Heart right ventricle (tissue), 16 donors: ENCODE data around the gene GTF2IRD1. TPM values are rescaled to one million over a fixed set of nuclear protein-coding genes. Genes with fewer than 3 reads are reported as not detected.

ENCODE experiments used
- ATAC-seq, 8 donors: fragments of 200-7000 bp; cut with Tn5 transposase; one replicate each; pipeline ENCODE4 v1.9.1; 2020; ENCODE audit warnings: mild to moderate bottlenecking in 8 of 8, moderate library complexity in 8 of 8, moderate number of reproducible peaks in 1 of 8
- DNase-seq, 2 donors: peaks; one replicate each; pipeline ENCODE4 v3.0.0-alpha.2; 2020
- H3K27ac ChIP-seq, 10 donors: fragments of 200-600 bp; sonication (generic) in 2 of 10; one replicate each; pipeline versions ENCODE4 v1.5.0 to v1.8.0; 2020 to 2022; ENCODE audit warnings: mild to moderate bottlenecking in 3 of 10
- H3K27me3 ChIP-seq, 7 donors: fragments of 200-600 bp; one replicate each; pipeline ENCODE4 v1.8.0; 2021 to 2022; ENCODE audit warnings: mild to moderate bottlenecking in 2 of 7
- H3K36me3 ChIP-seq, 9 donors: fragments of 200-600 bp; sonication (generic) in 1 of 9; one replicate each; pipeline versions ENCODE4 v1.5.0 to v1.8.0; 2020 to 2022; ENCODE audit warnings: mild to moderate bottlenecking in 2 of 9
- H3K4me1 ChIP-seq, 9 donors: fragments of 200-600 bp; sonication (generic) in 1 of 9; one replicate each; pipeline versions ENCODE4 v1.5.0 to v1.8.0; 2020 to 2022; ENCODE audit warnings: mild to moderate bottlenecking in 4 of 9
- H3K4me3 ChIP-seq, 10 donors: fragments of 200-600 bp; sonication (generic) in 2 of 10; one replicate each; pipeline versions ENCODE4 v1.5.0 to v1.8.0; 2020 to 2022; ENCODE audit warnings: mild to moderate bottlenecking in 7 of 10, moderate library complexity in 2 of 10
- H3K9me3 ChIP-seq, 11 donors: fragments of 200-600 bp in 10 of 11; sonication (generic) in 2 of 11; one replicate each; pipeline versions ENCODE4 v1.5.0 to v1.8.0; 2013 to 2022; ENCODE audit warnings: mild to moderate bottlenecking in 2 of 11, control low read depth in 1 of 11, moderate library complexity in 1 of 11
- CTCF ChIP-seq, 9 donors: fragments of 200-600 bp; sonication (generic) in 2 of 9; IDR thresholded peaks; one replicate each; pipeline versions ENCODE4 v1.5.0 to v1.8.0; 2021 to 2022; ENCODE audit warnings: antibody characterized with exemption in 9 of 9, mild to moderate bottlenecking in 5 of 9, moderate library complexity in 1 of 9
- WGBS, 2 donors: extraction: QIAGEN DNeasy Blood & Tissue Kit; methylation state at CpG; one replicate each; pipeline ENCODE4 v1.1.7; 2013; ENCODE audit warnings: inconsistent platforms in 1 of 2; 5-methylcytosine and 5-hydroxymethylcytosine counted together
- intact Hi-C, 10 donors: fragments of 100-400 bp; cut with DNase I; formaldehyde crosslinking; loops; one replicate each; pipeline versions ENCODE4 v1.11.1 to v1.14.2; 2022
- polyA plus RNA-seq, 2 donors: library from polyadenylated mRNA; stranded (reverse); fragments of 200-250 nt; gene quantifications; one replicate each; pipeline ENCODE4 v1.2.3, GENCODE V29; 2013
- total RNA-seq, 10 donors: library from RNA; stranded (reverse); fragmentation: NEBNext Ultra II Directional in 3 of 10; extraction: Animal tissue kit (Norgen Biotek cat#: 25700) in 3 of 10; gene quantifications; one replicate each; pipeline versions ENCODE4 v1.2.1 to v1.2.4, GENCODE V29; 2021 to 2023
- donor health status: Arrhythmogenic right ventricular cardiomyopathy.
- donor health status: ischemic (EF 13 %, LVEDD 7.1; RV severe dilation, severe dysfunction).
- donor health status: healthy with polysubstance abuse.
- donor health status: DM: no; HTN: yes; CAD: no.
- donor health status: DM: no; HTN: no; CAD: no.
- donor health status: ischemic (EF 25% LVEDD 6.9; RV normal size, moderate dysfunction).
- donor health status: ischemic (EF 25% LVEDD 5.7; RV mildly dilated, moderate dysfunction).
- donor health status: healthy.
- donor health status: DM: yes; HTN: yes; CAD: no.
- donor health status: Ischemic cardiomyopathy.
- donor health status: ischemic (EF 35%, LVEDD 5.7; RV mildly dilated, moderate dysfunction).
- donor health status: nonischemic (EF 11% LVEDD 7.7; RV severe dilation, severe dysfunction).
- donor health status: DM: yes; HTN: yes; CAD: no.
- donor health status: PGD.
- donor health status: ischemic (EF 29% LVEDD 5.4; RV normal size, mild dysfunction).
- donor health status: nonischemic (EF 23%, LVEDD 6.1; RV moderate dilation, normal function).

The GTF2IRD1 gene
- total and polyA plus RNA-seq, 12 donors: 11.7 to 36.6 (median 18.0) TPM

GRCh38 chr7:74582447-74583039 lies 128.8 kb downstream of the GTF2IRD1 start:
- Histone ChIP-seq H3K27ac (no peak overlapping the region), H3K4me1 (peaks cover under 1 to 30% (median 12%) of the 10 kb centered on the region in 9 donors), H3K9me3 (no peaks in the 10 kb centered on the region), H3K27me3 (no peaks in the 10 kb centered on the region), H3K4me3 (no peak overlapping the region), H3K36me3 (no peaks in the 10 kb centered on the region)
- intact Hi-C loops: no loop called here
- no peak for DNase-seq
- 89 to 95% methylated on average over 2 of the region's 2 CpGs for WGBS, 2 donors
- ATAC-seq: no peak
- TF ChIP-seq CTCF (IDR thresholded peaks at IDR 0.05): no peak

- ATAC-seq (no peak), DNase-seq (no peak)
- H3K4me3 ChIP-seq: no peak overlapping the region
- peaks cover 4 to 37% (median 19%) of the 10 kb centered on the region in 9 donors for H3K4me1 ChIP-seq
- no peak for TF ChIP-seq CTCF (IDR thresholded peaks at IDR 0.05)
- H3K9me3 ChIP-seq: no peaks in the 10 kb centered on the region
- H3K36me3 ChIP-seq: no peaks in the 10 kb centered on the region
- 91 to 93% methylated on average over 8 of the region's 8 CpGs for WGBS, 2 donors
- no peaks in the 10 kb centered on the region for H3K27me3 ChIP-seq
- H3K27ac ChIP-seq: no peak overlapping the region
- intact Hi-C loops: no loop called here
Observed at GRCh38 chr7:74583630-74584029, 129.9 kb downstream of the GTF2IRD1 start.

GRCh38 chr7:74584160-74584954 lies 130.7 kb downstream of the GTF2IRD1 start:
- no peak overlapping the region for H3K4me3 ChIP-seq
- no peaks in the 10 kb centered on the region for H3K9me3 ChIP-seq
- WGBS, 2 donors: 94 to 95% methylated on average over 17 of the region's 17 CpGs
- H3K4me1 ChIP-seq: peaks cover 4 to 37% (median 19%) of the 10 kb centered on the region in 9 donors
- TF ChIP-seq CTCF (IDR thresholded peaks at IDR 0.05): no peak
- intact Hi-C loops: no loop called here
- H3K27ac ChIP-seq: no peak overlapping the region
- DNase-seq (no peak), ATAC-seq (no peak)
- H3K27me3 ChIP-seq: no peaks in the 10 kb centered on the region
- no peaks in the 10 kb centered on the region for H3K36me3 ChIP-seq

- TF ChIP-seq CTCF (IDR thresholded peaks at IDR 0.05): no peak
- H3K4me1 ChIP-seq: peaks cover 4 to 27% (median 15%) of the 10 kb centered on the region in 9 donors
- peaks cover 0 to 12% (median 0%) of the 10 kb centered on the region in 9 donors for H3K36me3 ChIP-seq
- ATAC-seq (no peak), DNase-seq (no peak)
- H3K27ac ChIP-seq: no peak overlapping the region
- no peak overlapping the region for H3K4me3 ChIP-seq
- H3K9me3 ChIP-seq: no peaks in the 10 kb centered on the region
- no peaks in the 10 kb centered on the region for H3K27me3 ChIP-seq
- intact Hi-C loops: no loop called here
Observed at GRCh38 chr7:74585844-74586243, 132.1 kb downstream of the GTF2IRD1 start.
